Right lobe of liver (tissue), 4 donors: Measurements from ENCODE around the gene MEP1B.

Source experiments
- CTCF ChIP-seq, 4 donors: fragments of 200-600 bp in 3 of 4; fragments of 450-650 bp in 1 of 4; IDR thresholded peaks; one replicate each; pipeline versions ENCODE4 v1.5.1 to v1.8.0; 2016 to 2022; ENCODE audit warnings: antibody characterized with exemption in 4 of 4, mild to moderate bottlenecking in 2 of 4
- POLR2A ChIP-seq: fragments of 450-650 bp; IDR thresholded peaks from one replicate; pipeline ENCODE4 v1.6.1; 2017; ENCODE audit warnings: antibody characterized with exemption, mild to moderate bottlenecking
- donor health status: DM: no; HTN: no; CAD: no.
- donor health status: DM: no; HTN: no; CAD: no.
- donor health status: DM: no; HTN: yes; CAD: no.

GRCh38 chr18:32209685-32210445 is 20.0 kb downstream of the MEP1B start:
- TF ChIP-seq CTCF (IDR thresholded peaks at IDR 0.05) (no peak), POLR2A (no peak)
